GM18868 (cell line): Measurements from ENCODE around the gene TXNRD2.
"Not testable (repeated sequence)": the region's sequence is repeated elsewhere in the genome, so short reads cannot be mapped to it uniquely, and the experiment has no call there.

Experiments
- ATAC-seq: cut with Tn5 transposase; IDR thresholded peaks from one replicate; pipeline ENCODE4 v1.9.1; 2021; ENCODE audit warnings: mild to moderate bottlenecking, moderate library complexity; ENCODE audit not compliant: unreplicated experiment

TXNRD2 gene

GRCh38 chr22:19832476-19833108 is 109.0 kb downstream of the TXNRD2 start:
- ATAC-seq = peak; percentile 51

GRCh38 chr22:19831979-19832378 is 109.6 kb downstream of the TXNRD2 start:
- not testable (repeated sequence) for ATAC-seq

- no peak for ATAC-seq
Measured at GRCh38 chr22:19831016-19831415, 110.6 kb downstream of the TXNRD2 start.

- ATAC-seq = no peak
Measured at GRCh38 chr22:19828035-19828401, 113.6 kb downstream of the TXNRD2 start.

- ATAC-seq = no peak
Measured at GRCh38 chr22:19827341-19828034, 114.1 kb downstream of the TXNRD2 start.

- no peak for ATAC-seq
Measured at GRCh38 chr22:19826619-19826950, 115.0 kb downstream of the TXNRD2 start.

- ATAC-seq = no peak
Measured at GRCh38 chr22:19825904-19826618, 115.6 kb downstream of the TXNRD2 start.
